Right forelimb (tissue), 1 donor: Measurements from ENCODE around the gene VWA8.
"Not testable (repeated sequence)": the region's sequence is repeated elsewhere in the genome, so short reads cannot be mapped to it uniquely, and the experiment has no call there.

Experiments
- DNase-seq: peaks from one replicate; pipeline ENCODE4 v3.0.0-alpha.2; 2018

The VWA8 gene

GRCh38 chr13:41919741-41920487 is 41.0 kb downstream of the VWA8 start:
- no peak for DNase-seq

- DNase-seq: no peak
Measured at GRCh38 chr13:41919031-41919740, 41.7 kb downstream of the VWA8 start.

GRCh38 chr13:41917641-41918040 is 43.3 kb downstream of the VWA8 start:
- no peak for DNase-seq

- no peak for DNase-seq
Measured at GRCh38 chr13:41916173-41916954, 44.5 kb downstream of the VWA8 start.

GRCh38 chr13:41915081-41915480 is 45.8 kb downstream of the VWA8 start:
- no peak for DNase-seq

GRCh38 chr13:41914552-41914951 is 46.4 kb downstream of the VWA8 start:
- DNase-seq: no peak

- no peak for DNase-seq
Measured at GRCh38 chr13:41909506-41909905, 51.4 kb downstream of the VWA8 start.

GRCh38 chr13:41905600-41906254 is 55.2 kb downstream of the VWA8 start:
- DNase-seq: no peak

- DNase-seq: no peak
Measured at GRCh38 chr13:41900918-41901317, 60.0 kb downstream of the VWA8 start.

GRCh38 chr13:41898411-41898810 is 62.5 kb downstream of the VWA8 start:
- not testable (repeated sequence) for DNase-seq

- DNase-seq: no peak
Measured at GRCh38 chr13:41897126-41897525, 63.8 kb downstream of the VWA8 start.

- no peak for DNase-seq
Measured at GRCh38 chr13:41895478-41895877, 65.4 kb downstream of the VWA8 start.

- DNase-seq: no peak
Measured at GRCh38 chr13:41891119-41891518, 69.8 kb downstream of the VWA8 start.

GRCh38 chr13:41883147-41883546 is 77.8 kb downstream of the VWA8 start:
- DNase-seq: no peak

GRCh38 chr13:41881890-41882289 is 79.0 kb downstream of the VWA8 start:
- DNase-seq: not testable (repeated sequence)

- DNase-seq: no peak
Measured at GRCh38 chr13:41880966-41881365, 79.9 kb downstream of the VWA8 start.

GRCh38 chr13:41864658-41865057 is 96.3 kb downstream of the VWA8 start:
- DNase-seq: no peak

GRCh38 chr13:41862659-41863058 is 98.2 kb downstream of the VWA8 start:
- not testable (repeated sequence) for DNase-seq

GRCh38 chr13:41859565-41859964 is 101.3 kb downstream of the VWA8 start:
- no peak for DNase-seq

GRCh38 chr13:41858780-41859179 is 102.1 kb downstream of the VWA8 start:
- no peak for DNase-seq

GRCh38 chr13:41854758-41855157 is 106.2 kb downstream of the VWA8 start:
- DNase-seq: no peak

- no peak for DNase-seq
Measured at GRCh38 chr13:41851351-41851750, 109.6 kb downstream of the VWA8 start.
